GM12892 (cell line): ENCODE results near the gene RIC8A.
A peak's percentile ranks its signal among the peaks of the same experiment; 100 is the strongest.

ENCODE experiments used
- DNase-seq: peaks from one replicate; pipeline ENCODE4 v3.0.0; 2011; ENCODE audit not compliant: insufficient read length
- FAIRE-seq: peaks from 2 replicates; lab custom pipeline; 2011; peaks lifted over from hg19 to GRCh38; lab: Jason Lieb, UNC
- POLR2A ChIP-seq: IDR thresholded peaks from 2 replicates; pipeline ENCODE4 v1.6.1; 2011; ENCODE audit warnings: low read depth, low read length, control low read depth
- POLR2AphosphoS5 ChIP-seq: IDR thresholded peaks from 2 replicates; pipeline ENCODE4 v1.6.1; 2011; ENCODE audit warnings: low read depth, low read length, control low read depth
- TAF1 ChIP-seq: IDR thresholded peaks from 2 replicates; pipeline ENCODE4 v1.6.1; 2011; ENCODE audit warnings: low read depth, mild to moderate bottlenecking, control low read depth, low read length, borderline replicate concordance

RIC8A gene

DNA sequence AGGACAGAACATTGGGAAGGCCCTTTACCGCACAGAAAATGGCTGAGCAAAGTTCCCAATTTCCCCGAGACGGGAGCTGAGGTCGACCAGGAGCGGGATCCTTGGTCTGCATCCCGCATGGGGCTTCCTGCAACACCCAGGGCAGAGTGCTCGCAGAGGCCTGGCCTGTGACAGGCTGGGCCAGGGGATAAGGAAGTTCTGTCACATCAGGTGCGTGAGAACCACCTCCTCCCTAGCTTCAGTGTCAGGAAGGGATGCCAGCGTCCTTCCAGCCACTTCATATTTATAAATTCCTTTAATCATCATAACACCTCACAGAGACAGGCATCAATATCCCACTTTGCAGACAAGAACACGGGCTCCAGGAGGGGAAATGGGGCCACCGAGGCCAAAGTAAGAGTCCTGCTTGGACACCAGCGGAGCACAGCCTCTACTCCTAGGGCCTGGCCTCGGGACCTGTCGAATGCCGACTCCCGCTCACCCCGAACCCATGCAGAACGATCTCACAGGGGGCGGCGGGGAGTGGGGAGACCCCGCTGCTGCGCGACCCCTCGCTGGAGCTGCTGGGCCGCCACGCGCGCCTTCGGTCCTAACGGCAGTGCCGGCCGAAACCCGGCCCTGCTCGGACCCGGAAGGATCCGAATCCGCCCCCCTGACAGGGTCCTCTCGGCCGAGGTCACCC is 841 bp upstream of the RIC8A start:
- DNase-seq (no peak), FAIRE-seq (peak; percentile 82)
- 0 out of 2 replicates have a peak, but pooled peaks have one; percentile 42 for TF ChIP-seq POLR2AphosphoS5
- TF ChIP-seq TAF1, result no peak

- DNase-seq (no peak), FAIRE-seq (no peak)
Observed at GRCh38 chr11:207863-208180, 314 bp downstream of the RIC8A start.

GRCh38 chr11:208181-208916 is 841 bp downstream of the RIC8A start:
- peak; percentile 49; the same call in 1 of the 2 replicates for TF ChIP-seq POLR2AphosphoS5
- TF ChIP-seq TAF1, result peak; percentile 41; the same call in 1 of the 2 replicates
- peak; percentile 71; the same call in 1 of the 2 replicates for TF ChIP-seq POLR2A
- DNase-seq (peak; percentile 98), FAIRE-seq (no peak)

More at GRCh38 chr11:207863-208180, 314 bp downstream of the RIC8A start:
- TF ChIP-seq POLR2A (no peak; the same call in 1 of the 2 replicates), TAF1 (no peak), POLR2AphosphoS5 (no peak)

- DNase-seq, result no peak
- no peak for TF ChIP-seq TAF1
- no peak for FAIRE-seq
Observed at GRCh38 chr11:208917-209260, 1.4 kb downstream of the RIC8A start.

GRCh38 chr11:209275-210121 is 2.0 kb downstream of the RIC8A start:
- peak; percentile 64 for FAIRE-seq
- TF ChIP-seq TAF1 (no peak), POLR2A (no peak), POLR2AphosphoS5 (no peak)
- no peak for DNase-seq

- TF ChIP-seq POLR2AphosphoS5 (no peak), POLR2A (no peak), TAF1 (no peak)
- DNase-seq, result no peak
- no peak for FAIRE-seq
Observed at GRCh38 chr11:210122-210802, 2.8 kb downstream of the RIC8A start.

- TF ChIP-seq TAF1 (no peak), POLR2A (no peak), POLR2AphosphoS5 (no peak)
- DNase-seq, result no peak
Observed at GRCh38 chr11:210803-211180, 3.3 kb downstream of the RIC8A start.

DNA sequence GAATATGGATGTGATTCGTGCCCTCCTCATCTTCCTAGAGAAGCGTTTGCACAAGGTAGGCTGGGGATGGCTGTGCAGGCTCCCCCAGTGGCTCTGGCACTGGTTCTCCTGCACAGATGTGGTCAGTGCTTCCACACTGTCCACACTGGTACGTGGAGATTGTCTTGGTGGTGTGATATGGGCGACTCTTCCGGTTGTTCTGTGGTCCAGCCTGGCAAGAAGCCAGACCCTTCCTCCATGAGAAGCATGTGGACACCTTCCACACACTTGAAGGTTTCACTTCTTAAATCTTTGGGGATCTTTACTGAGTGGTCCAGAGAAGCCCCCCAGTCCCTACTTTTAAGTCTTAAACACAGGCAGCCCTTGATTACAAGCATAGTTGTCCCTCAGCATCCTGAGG is 3.8 kb downstream of the RIC8A start:
- no peak for TF ChIP-seq POLR2A
- TF ChIP-seq POLR2AphosphoS5, result no peak
- TF ChIP-seq TAF1, result no peak
- FAIRE-seq, result no peak
- no peak for DNase-seq

More at GRCh38 chr11:210803-211180, 3.3 kb downstream of the RIC8A start:
- FAIRE-seq, result no peak

- FAIRE-seq (no peak), DNase-seq (no peak)
- TF ChIP-seq TAF1 (no peak), POLR2A (no peak; the same call in 1 of the 2 replicates), POLR2AphosphoS5 (no peak)
Observed at GRCh38 chr11:211741-212140, 4.2 kb downstream of the RIC8A start.

GRCh38 chr11:212150-213100 is 4.9 kb downstream of the RIC8A start:
- no peak for FAIRE-seq
- no peak for TF ChIP-seq POLR2A
- no peak for TF ChIP-seq TAF1
- TF ChIP-seq POLR2AphosphoS5, result no peak
- DNase-seq, result no peak
